Caco-2 (cell line): ENCODE results near the gene KBTBD12. TPM values are rescaled to one million over a fixed set of nuclear protein-coding genes. Genes with fewer than 3 reads are reported as not detected.

Source experiments
- BruUV-seq: library from RNA; stranded (reverse); fragments of 400-500 nt; replicated peaks from 2 replicates; lab custom pipeline; 2021; lab: Mats Ljungman, UMichigan
- CTCF ChIA-PET: fragments of 300-600 bp; sonication (Branson Sonifier 250); formaldehyde crosslinking; loops from one replicate; lab custom pipeline; 2022; ENCODE audit warnings: antibody characterized with exemption; lab: Charles Lee
- POLR2A ChIA-PET: fragments of 300-600 bp; sonication (Branson Sonifier 250); formaldehyde crosslinking; loops from one replicate; lab custom pipeline; 2022; ENCODE audit warnings: antibody characterized with exemption; lab: Charles Lee
- DNase-seq, 2 experiments: peaks; one replicate each; pipeline versions ENCODE4 v3.0.0 to v3.0.0-alpha.2; 2020 to 2022
- H3K27me3 ChIP-seq: replicated peaks from 2 replicates; pipeline ENCODE4 v1.6.0; 2011; ENCODE audit warnings: low read length; ENCODE audit not compliant: control insufficient read depth, insufficient read depth
- H3K36me3 ChIP-seq: 2 replicates; pipeline ENCODE4 v1.5.1; 2011; ENCODE audit warnings: low read length; ENCODE audit not compliant: control insufficient read depth, insufficient read depth
- H3K4me1 ChIP-seq: fragments of 250-450 bp; sonication (Bioruptor Pico); 2 replicates; pipeline ENCODE4 v1.5.1; 2020; ENCODE audit warnings: mild to moderate bottlenecking
- H3K4me3 ChIP-seq: 2 replicates; pipeline ENCODE4 v1.5.1; 2011; ENCODE audit warnings: low read depth, mild to moderate bottlenecking, control low read depth, low read length
- H3K9me3 ChIP-seq: fragments of 250-450 bp; sonication (Bioruptor Pico); 2 replicates; pipeline ENCODE4 v1.5.1; 2020; ENCODE audit warnings: mild to moderate bottlenecking, moderate library complexity
- H3K27ac Mint-ChIP-seq: one replicate; pipeline ENCODE4 v1.8.0; 2022; ENCODE audit warnings: mixed read lengths; ENCODE audit not compliant: unreplicated experiment
- H3K27me3 Mint-ChIP-seq: one replicate; pipeline ENCODE4 v1.8.0; 2022; ENCODE audit warnings: mixed read lengths; ENCODE audit not compliant: insufficient read depth, unreplicated experiment
- H3K36me3 Mint-ChIP-seq: one replicate; pipeline ENCODE4 v1.8.0; 2022; ENCODE audit warnings: mild to moderate bottlenecking, mixed read lengths; ENCODE audit not compliant: insufficient read depth, unreplicated experiment
- H3K4me1 Mint-ChIP-seq: one replicate; pipeline ENCODE4 v1.8.0; 2022; ENCODE audit warnings: low read depth, mixed read lengths; ENCODE audit not compliant: unreplicated experiment
- H3K4me3 Mint-ChIP-seq: one replicate; pipeline ENCODE4 v1.8.0; 2022; ENCODE audit warnings: mild to moderate bottlenecking, moderate library complexity, mixed read lengths; ENCODE audit not compliant: unreplicated experiment
- H3K9me3 Mint-ChIP-seq: one replicate; pipeline ENCODE4 v1.8.0; 2022; ENCODE audit warnings: mixed read lengths; ENCODE audit not compliant: unreplicated experiment
- intact Hi-C: fragments of 100-400 bp; cut with micrococcal nuclease; formaldehyde crosslinking; loops from one replicate; pipeline ENCODE4 v1.10.0; 2022; ENCODE audit not compliant: unreplicated experiment
- total RNA-seq: library from RNA; stranded (reverse); gene quantifications from 2 replicates; pipeline ENCODE4 v1.2.3, GENCODE V29; 2022
- TF ChIP-seq, protein P1 (sequence below), 2 experiments: fragments of 200-600 bp in 1 of 2; IDR thresholded peaks; 1 replicate in 1 of 2; 2 replicates in 1 of 2; pipeline versions ENCODE4 v1.5.1 to v1.8.0; 2011 to 2022; ENCODE audit warnings: antibody characterized with exemption in 1 of 2, control low read depth in 1 of 2, inconsistent platforms in 1 of 2, low read depth in 1 of 2, low read length in 1 of 2, mild to moderate bottlenecking in 1 of 2, moderate library complexity in 1 of 2; ENCODE audit not compliant: insufficient read depth in 1 of 2, severe bottlenecking in 1 of 2, unreplicated experiment in 1 of 2

KBTBD12 gene
- total RNA-seq, 1 experiment from 2014 or later = not detected

DNA sequence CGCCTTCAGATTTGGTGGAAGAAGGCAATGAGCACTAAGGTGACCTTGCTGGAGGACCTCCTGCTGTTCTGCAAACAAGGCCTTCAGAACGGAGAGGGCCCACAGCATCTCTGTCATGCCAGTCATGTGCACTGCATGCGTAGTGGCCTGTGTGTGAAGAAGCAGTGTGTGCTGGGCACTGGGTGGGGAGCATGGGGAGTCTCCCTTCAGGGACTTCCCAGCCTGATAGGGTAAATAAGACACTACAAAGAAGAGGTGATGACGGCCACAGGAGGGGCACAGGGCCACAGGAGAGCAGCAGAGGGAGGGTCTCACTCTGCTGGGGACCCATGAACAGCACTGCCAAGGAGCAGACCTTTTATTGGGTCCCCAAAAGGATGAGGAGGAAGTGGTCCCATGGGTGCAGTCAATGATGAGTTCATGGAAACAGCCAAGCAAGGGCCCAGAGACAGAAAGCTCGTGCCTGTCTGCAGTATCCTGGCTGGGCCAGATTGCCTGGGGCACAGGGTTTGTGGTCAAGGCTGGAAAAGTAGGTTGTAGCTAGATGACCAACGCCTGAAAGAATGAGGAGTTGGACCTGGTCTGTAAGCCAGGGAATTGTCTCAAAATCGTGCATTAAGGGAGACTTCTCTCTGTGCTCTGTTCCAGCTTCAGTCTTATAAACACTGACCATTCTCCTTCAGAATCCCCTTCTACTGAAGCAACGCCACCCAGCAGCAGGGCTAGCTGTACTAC lies 69.4 kb downstream of the KBTBD12 start:
- DNase-seq = no peak
- H3K27me3 Mint-ChIP-seq = peaks cover 2% of the 10 kb centered on the region
- no TSS peak for BruUV-seq
- Histone ChIP-seq H3K9me3 (no peaks in the 10 kb centered on the region), H3K36me3 (no peaks in the 10 kb centered on the region), H3K4me1 (no peaks in the 10 kb centered on the region), H3K27me3 (no peaks in the 10 kb centered on the region), H3K4me3 (no peak overlapping the region)
- no peaks in the 10 kb centered on the region for H3K4me1 Mint-ChIP-seq
- no peak overlapping the region for H3K4me3 Mint-ChIP-seq
- no peak overlapping the region for H3K27ac Mint-ChIP-seq
- TF ChIP-seq, protein P1, sequence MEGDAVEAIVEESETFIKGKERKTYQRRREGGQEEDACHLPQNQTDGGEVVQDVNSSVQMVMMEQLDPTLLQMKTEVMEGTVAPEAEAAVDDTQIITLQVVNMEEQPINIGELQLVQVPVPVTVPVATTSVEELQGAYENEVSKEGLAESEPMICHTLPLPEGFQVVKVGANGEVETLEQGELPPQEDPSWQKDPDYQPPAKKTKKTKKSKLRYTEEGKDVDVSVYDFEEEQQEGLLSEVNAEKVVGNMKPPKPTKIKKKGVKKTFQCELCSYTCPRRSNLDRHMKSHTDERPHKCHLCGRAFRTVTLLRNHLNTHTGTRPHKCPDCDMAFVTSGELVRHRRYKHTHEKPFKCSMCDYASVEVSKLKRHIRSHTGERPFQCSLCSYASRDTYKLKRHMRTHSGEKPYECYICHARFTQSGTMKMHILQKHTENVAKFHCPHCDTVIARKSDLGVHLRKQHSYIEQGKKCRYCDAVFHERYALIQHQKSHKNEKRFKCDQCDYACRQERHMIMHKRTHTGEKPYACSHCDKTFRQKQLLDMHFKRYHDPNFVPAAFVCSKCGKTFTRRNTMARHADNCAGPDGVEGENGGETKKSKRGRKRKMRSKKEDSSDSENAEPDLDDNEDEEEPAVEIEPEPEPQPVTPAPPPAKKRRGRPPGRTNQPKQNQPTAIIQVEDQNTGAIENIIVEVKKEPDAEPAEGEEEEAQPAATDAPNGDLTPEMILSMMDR (IDR thresholded peaks at IDR 0.05; ENCODE audit: insufficient read depth in 1 of 2, low read depth in 1 of 2, low read length in 1 of 2, severe bottlenecking in 1 of 2, unreplicated experiment in 1 of 2) = no peak
- intact Hi-C loops = no loop called here
- no peaks in the 10 kb centered on the region for H3K36me3 Mint-ChIP-seq
- H3K9me3 Mint-ChIP-seq = no peaks in the 10 kb centered on the region
- CTCF ChIA-PET = interaction anchor here (0.6 kb wide), 1 partner anchor 114 kb away, joined by 3 read pairs; no protein-coding TSS in a partner anchor
- POLR2A ChIA-PET = no interaction called here

DNA sequence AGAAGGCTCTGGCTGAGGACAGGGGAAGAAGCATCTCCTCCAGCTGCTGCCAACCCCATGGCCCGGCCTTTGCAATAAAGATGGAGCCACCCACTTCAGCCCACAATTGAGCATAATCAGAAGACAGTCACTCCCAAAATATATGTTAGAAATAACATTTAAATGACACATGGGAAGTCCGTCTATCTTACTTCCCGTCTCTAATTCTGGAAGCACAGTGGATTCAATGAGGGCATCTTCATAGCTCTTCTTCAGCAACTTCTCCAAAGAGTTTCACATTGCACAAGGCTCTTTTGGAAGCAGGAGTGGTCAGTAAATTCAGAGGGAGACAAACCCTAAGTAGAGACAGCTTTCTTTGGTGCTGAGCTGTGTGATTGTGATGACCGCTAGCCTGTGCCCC lies 70.2 kb downstream of the KBTBD12 start:
- no TSS peak for BruUV-seq
- POLR2A ChIA-PET = no interaction called here
- TF ChIP-seq, protein P1 (IDR thresholded peaks at IDR 0.05; ENCODE audit: insufficient read depth in 1 of 2, low read depth in 1 of 2, low read length in 1 of 2, severe bottlenecking in 1 of 2, unreplicated experiment in 1 of 2) = no peak

DNA sequence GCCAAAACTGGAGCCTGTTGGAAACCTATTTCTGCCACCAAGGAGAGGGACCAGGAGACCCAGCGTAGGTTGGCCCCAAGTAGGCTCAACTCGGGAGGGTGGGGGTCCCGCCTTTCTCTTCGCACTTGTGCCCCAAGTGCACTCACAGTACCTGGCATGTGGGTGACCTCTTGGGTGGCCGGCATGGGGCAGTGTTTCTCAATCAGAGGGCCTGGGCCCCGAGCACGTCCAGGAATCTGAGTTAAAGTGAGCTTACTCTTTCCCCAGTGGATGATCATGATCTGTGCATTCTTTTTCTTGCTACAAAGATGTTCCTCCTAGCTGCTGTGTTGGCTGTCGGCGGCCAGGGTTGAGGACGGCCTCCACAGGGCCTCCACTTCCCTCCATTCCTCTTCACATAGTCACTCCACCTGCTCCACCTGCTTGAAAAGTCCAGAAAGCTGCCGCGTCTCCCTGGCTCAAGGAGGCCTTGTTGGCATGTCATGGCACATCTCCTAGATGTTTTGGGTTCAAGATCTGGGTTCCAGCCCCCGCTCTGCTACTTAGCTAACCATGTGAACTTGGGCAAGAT lies 70.7 kb downstream of the KBTBD12 start:
- Mint-ChIP-seq H3K36me3 (no peaks in the 10 kb centered on the region), H3K27ac (no peak overlapping the region), H3K27me3 (peaks cover 2% of the 10 kb centered on the region), H3K4me3 (no peak overlapping the region), H3K4me1 (no peaks in the 10 kb centered on the region), H3K9me3 (no peaks in the 10 kb centered on the region)
- Histone ChIP-seq H3K36me3 (no peaks in the 10 kb centered on the region), H3K4me1 (no peaks in the 10 kb centered on the region), H3K27me3 (no peaks in the 10 kb centered on the region), H3K4me3 (no peak overlapping the region), H3K9me3 (no peaks in the 10 kb centered on the region)
- intact Hi-C loops = no loop called here
- TF ChIP-seq, protein P1 (IDR thresholded peaks at IDR 0.05; ENCODE audit: insufficient read depth in 1 of 2, low read depth in 1 of 2, low read length in 1 of 2, severe bottlenecking in 1 of 2, unreplicated experiment in 1 of 2) = no peak
- POLR2A ChIA-PET = no interaction called here
- DNase-seq = no peak
- no TSS peak for BruUV-seq
- CTCF ChIA-PET = no interaction called here

More for the DNA sequence above, 70.2 kb downstream of the KBTBD12 start:
- Mint-ChIP-seq H3K27ac (no peak overlapping the region), H3K27me3 (peaks cover 2% of the 10 kb centered on the region), H3K9me3 (no peaks in the 10 kb centered on the region), H3K4me3 (no peak overlapping the region), H3K36me3 (no peaks in the 10 kb centered on the region), H3K4me1 (no peaks in the 10 kb centered on the region)
- CTCF ChIA-PET = no interaction called here
- H3K4me1 ChIP-seq = no peaks in the 10 kb centered on the region
- H3K36me3 ChIP-seq = no peaks in the 10 kb centered on the region
- no peaks in the 10 kb centered on the region for H3K9me3 ChIP-seq
- no peak for DNase-seq
- H3K27me3 ChIP-seq = no peaks in the 10 kb centered on the region
- no peak overlapping the region for H3K4me3 ChIP-seq
- intact Hi-C loops = no loop called here
